Activated T-cell treated with anti-CD3 and anti-CD28 coated beads, Interleukin-2, amount 50 U/mL, for 72 hours (primary cell): Measurements from ENCODE around the gene ZSCAN21. TPM values are rescaled to one million over a fixed set of nuclear protein-coding genes. Genes with fewer than 3 reads are reported as not detected.

ENCODE experiments used
- ATAC-seq, 2 donors: fragments of 150-1000 bp; cut with Tn5 transposase; replicated peaks in 1 of 2; 2 replicates each; pipeline ENCODE4 v1.10.0; 2021; ENCODE audit warnings: moderate library complexity in 2 of 2, mild to moderate bottlenecking in 1 of 2
- DNase-seq, 2 donors: peaks; one replicate each; pipeline ENCODE4 v3.0.0; 2021 to 2022; ENCODE audit warnings: mixed read lengths in 1 of 2
- H3K27ac Mint-ChIP-seq: one replicate; pipeline ENCODE4 v1.8.0; 2022; ENCODE audit warnings: mild to moderate bottlenecking, moderate library complexity, mixed read lengths
- H3K27me3 Mint-ChIP-seq: one replicate; pipeline ENCODE4 v1.8.0; 2022; ENCODE audit warnings: low read depth, mixed read lengths
- H3K36me3 Mint-ChIP-seq, 2 donors: one replicate each; pipeline ENCODE4 v1.8.0; 2022; ENCODE audit warnings: mixed read lengths in 2 of 2, mild to moderate bottlenecking in 1 of 2; ENCODE audit not compliant: insufficient read depth in 2 of 2
- H3K4me1 Mint-ChIP-seq: one replicate; pipeline ENCODE4 v1.8.0; 2022; ENCODE audit warnings: low read depth, mixed read lengths
- H3K4me3 Mint-ChIP-seq, 2 donors: one replicate each; pipeline ENCODE4 v1.8.0; 2022; ENCODE audit warnings: mild to moderate bottlenecking in 2 of 2, mixed read lengths in 2 of 2, moderate library complexity in 2 of 2
- H3K9me3 Mint-ChIP-seq, 2 donors: one replicate each; pipeline ENCODE4 v1.8.0; 2022; ENCODE audit warnings: mixed read lengths in 2 of 2
- total RNA-seq, 2 donors: library from RNA; stranded (reverse); gene quantifications; one replicate each; pipeline ENCODE4 v1.2.3, GENCODE V29; 2022

Gene ZSCAN21
- total RNA-seq, 2 donors from 2014 or later: 8.4 to 12.4 TPM

DNA sequence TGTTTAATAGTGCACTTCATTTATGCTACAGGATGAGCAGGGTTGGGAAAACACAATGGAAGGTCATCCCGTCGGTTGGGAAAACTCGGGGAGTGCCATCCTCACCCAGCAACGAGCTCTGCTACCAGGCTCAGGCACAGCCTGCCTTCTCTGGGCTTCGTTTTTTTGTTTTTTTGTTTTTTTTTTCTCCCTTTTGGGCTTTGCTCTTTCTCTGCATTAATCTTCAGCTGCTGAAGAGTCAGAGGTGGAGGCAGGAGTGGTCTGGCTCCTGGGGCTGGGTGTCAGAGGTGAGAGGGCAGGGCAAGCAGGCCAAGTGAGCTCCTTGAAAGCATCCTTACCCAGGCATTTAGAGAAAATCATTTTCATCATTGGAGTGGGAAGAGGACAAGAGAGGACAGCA lies 20.4 kb downstream of the ZSCAN21 start:
- H3K27ac Mint-ChIP-seq: no peak overlapping the region
- no peak for ATAC-seq
- no peaks in the 10 kb centered on the region for H3K4me1 Mint-ChIP-seq

DNA sequence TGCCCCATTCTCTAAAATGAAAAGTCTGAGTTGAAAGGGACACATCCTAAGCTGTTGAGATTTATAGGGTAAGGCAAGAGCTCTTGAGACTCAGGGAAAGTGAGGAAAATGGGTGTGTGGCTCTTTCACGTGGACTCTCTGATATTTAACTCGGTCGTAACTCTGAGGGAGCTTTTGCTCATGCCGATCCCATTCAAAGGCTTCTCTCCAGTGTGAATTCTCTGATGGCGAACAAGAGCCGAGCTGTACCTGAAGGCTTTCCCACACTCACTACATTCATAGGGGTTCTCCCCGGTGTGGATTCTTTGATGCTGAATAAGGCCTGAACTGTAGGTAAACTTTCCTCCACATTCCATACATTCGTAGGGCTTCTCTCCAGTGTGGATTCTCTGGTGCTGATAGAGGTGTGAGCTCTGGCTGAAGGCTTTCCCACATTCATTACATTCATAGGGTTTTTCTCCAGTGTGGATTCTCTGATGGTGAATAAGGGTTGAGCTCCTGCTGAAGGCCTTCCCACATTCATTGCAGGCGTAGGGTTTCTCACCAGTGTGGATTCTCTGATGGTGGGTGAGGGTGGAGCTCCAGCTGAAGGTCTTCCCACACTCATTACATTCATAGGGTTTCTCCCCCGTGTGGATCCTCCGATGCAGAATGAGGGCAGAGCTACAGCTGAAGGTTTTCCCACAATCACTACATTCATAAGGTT lies 21.6 kb downstream of the ZSCAN21 start:
- DNase-seq (no peak), ATAC-seq (no peak)
- H3K4me1 Mint-ChIP-seq: no peaks in the 10 kb centered on the region
- H3K9me3 Mint-ChIP-seq: peaks cover 19 to 28% of the 10 kb centered on the region in 2 donors
- H3K27ac Mint-ChIP-seq: no peak overlapping the region
- no peak overlapping the region for H3K4me3 Mint-ChIP-seq
- H3K27me3 Mint-ChIP-seq: no peaks in the 10 kb centered on the region
- H3K36me3 Mint-ChIP-seq: peaks cover 49 to 65% of the 10 kb centered on the region in 2 donors

More for the DNA sequence above, 20.4 kb downstream of the ZSCAN21 start:
- Mint-ChIP-seq H3K27me3 (no peaks in the 10 kb centered on the region), H3K36me3 (peaks cover 41 to 55% of the 10 kb centered on the region in 2 donors), H3K4me3 (no peak overlapping the region), H3K9me3 (peaks cover 19 to 28% of the 10 kb centered on the region in 2 donors)
- no peak for DNase-seq

DNA sequence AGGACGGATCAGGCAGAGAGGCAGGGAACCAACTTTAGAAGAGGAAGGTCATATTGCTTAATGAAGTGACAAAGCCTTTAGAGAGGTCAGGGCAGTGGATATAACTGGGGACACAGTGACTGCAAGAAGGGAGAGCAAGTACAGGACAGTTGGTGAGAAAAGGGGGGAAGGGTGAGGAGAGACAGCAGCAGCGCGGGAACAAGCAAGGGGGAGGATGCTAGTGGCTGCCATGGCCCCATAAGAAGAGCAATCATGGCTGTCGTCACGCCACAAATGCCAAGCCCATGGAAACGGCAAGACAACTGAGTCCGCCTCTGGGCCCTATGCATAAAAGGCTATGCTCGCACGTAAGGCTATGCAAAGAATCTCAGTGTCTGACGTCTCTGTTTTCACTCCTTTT lies 22.9 kb downstream of the ZSCAN21 start:
- H3K36me3 Mint-ChIP-seq: peaks cover 54 to 73% of the 10 kb centered on the region in 2 donors
- H3K4me3 Mint-ChIP-seq: no peak overlapping the region
- H3K4me1 Mint-ChIP-seq: no peaks in the 10 kb centered on the region
- H3K27ac Mint-ChIP-seq: no peak overlapping the region
- DNase-seq (no peak), ATAC-seq (no peak)
- H3K9me3 Mint-ChIP-seq: peaks cover 19 to 28% of the 10 kb centered on the region in 2 donors
- no peaks in the 10 kb centered on the region for H3K27me3 Mint-ChIP-seq

GRCh38 chr7:100074841-100075240 lies 25.3 kb downstream of the ZSCAN21 start:
- H3K4me3 Mint-ChIP-seq: no peak overlapping the region
- peaks cover 50 to 68% of the 10 kb centered on the region in 2 donors for H3K36me3 Mint-ChIP-seq
- DNase-seq: no peak
- peaks cover 2% of the 10 kb centered on the region for H3K4me1 Mint-ChIP-seq
- no peak for ATAC-seq
- peaks cover 19 to 28% of the 10 kb centered on the region in 2 donors for H3K9me3 Mint-ChIP-seq
- no peaks in the 10 kb centered on the region for H3K27me3 Mint-ChIP-seq
- H3K27ac Mint-ChIP-seq: no peak overlapping the region

- no peak for ATAC-seq
- H3K36me3 Mint-ChIP-seq: peaks cover 44 to 62% of the 10 kb centered on the region in 2 donors
- H3K27ac Mint-ChIP-seq: no peak overlapping the region
- DNase-seq: no peak
- peaks cover 17 to 24% of the 10 kb centered on the region in 2 donors for H3K9me3 Mint-ChIP-seq
- H3K27me3 Mint-ChIP-seq: no peaks in the 10 kb centered on the region
- H3K4me3 Mint-ChIP-seq: no peak overlapping the region
- peaks cover 8% of the 10 kb centered on the region for H3K4me1 Mint-ChIP-seq
These were observed 25.8 kb downstream of the ZSCAN21 start for GRCh38 chr7:100075418-100075817.

- H3K36me3 Mint-ChIP-seq: peaks cover 28 to 50% of the 10 kb centered on the region in 2 donors
- no peaks in the 10 kb centered on the region for H3K27me3 Mint-ChIP-seq
- H3K4me3 Mint-ChIP-seq: no peak overlapping the region
- no peak for ATAC-seq
- peaks cover 18% of the 10 kb centered on the region for H3K4me1 Mint-ChIP-seq
- no peak for DNase-seq
- peaks cover 4 to 8% of the 10 kb centered on the region in 2 donors for H3K9me3 Mint-ChIP-seq
- no peak overlapping the region for H3K27ac Mint-ChIP-seq
These were observed 27.6 kb downstream of the ZSCAN21 start for GRCh38 chr7:100077205-100077604.

GRCh38 chr7:100079024-100079560 lies 29.5 kb downstream of the ZSCAN21 start:
- DNase-seq (no peak), ATAC-seq (no peak)
- no peaks in the 10 kb centered on the region for H3K27me3 Mint-ChIP-seq
- no peaks in the 10 kb centered on the region for H3K9me3 Mint-ChIP-seq
- H3K36me3 Mint-ChIP-seq: peaks cover 17 to 33% of the 10 kb centered on the region in 2 donors
- no peak overlapping the region for H3K27ac Mint-ChIP-seq
- H3K4me1 Mint-ChIP-seq: peaks cover 28% of the 10 kb centered on the region
- no peak overlapping the region for H3K4me3 Mint-ChIP-seq

- H3K36me3 Mint-ChIP-seq: peaks cover 7 to 15% of the 10 kb centered on the region in 2 donors
- DNase-seq: no peak
- H3K27ac Mint-ChIP-seq: peak overlapping the region; percentile 91
- no peak for ATAC-seq
- no peaks in the 10 kb centered on the region for H3K9me3 Mint-ChIP-seq
- H3K27me3 Mint-ChIP-seq: no peaks in the 10 kb centered on the region
- H3K4me1 Mint-ChIP-seq: peaks cover 28% of the 10 kb centered on the region
- H3K4me3 Mint-ChIP-seq: peak overlapping the region; percentile 90 to 94
These were observed 31.4 kb downstream of the ZSCAN21 start for GRCh38 chr7:100080907-100081534.

DNA sequence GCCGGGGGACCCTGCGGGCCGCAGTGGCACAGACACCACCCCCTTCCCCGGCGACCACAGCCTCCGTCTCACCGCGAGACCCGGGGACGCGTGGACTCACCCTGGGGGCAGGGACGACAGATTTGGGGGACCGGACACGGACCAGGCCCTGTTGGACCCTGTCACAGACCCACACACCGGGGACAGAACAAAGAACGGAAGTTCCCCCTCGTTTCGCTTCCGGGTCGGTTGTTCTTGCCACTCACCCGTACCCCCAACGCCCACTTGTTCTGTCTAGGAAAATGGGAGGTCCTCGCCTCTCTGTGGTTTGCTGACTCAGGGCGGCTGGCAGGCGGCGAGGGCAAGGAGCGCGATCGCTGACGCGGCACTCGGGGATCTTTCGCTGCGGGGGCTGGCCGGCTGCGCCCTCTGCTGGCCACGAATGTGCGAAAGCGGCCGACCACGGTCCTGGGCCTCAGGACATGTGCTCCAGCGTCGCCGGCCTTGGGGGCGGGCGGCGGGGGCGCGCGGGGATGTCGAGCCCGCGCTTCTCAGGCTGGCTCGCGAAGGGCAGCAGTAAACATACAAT lies 32.0 kb downstream of the ZSCAN21 start, which contains the start of gene ZNF3:
ZNF3 (minus strand) TSS at position 189 of the 568 bp plus-strand sequence. CDS start 4,366 bp downstream, outside the sequence.
- Mint-ChIP-seq H3K4me1 (peaks cover 28% of the 10 kb centered on the region), H3K27ac (peak within 1 kb of the TSS; percentile 91)
- peak; percentile 90 for ATAC-seq

GRCh38 chr7:100082978-100083377 lies 33.4 kb downstream of the ZSCAN21 start:
- Mint-ChIP-seq H3K4me1 (peaks cover 32% of the 10 kb centered on the region), H3K36me3 (peaks cover 2 to 6% of the 10 kb centered on the region in 2 donors), H3K27ac (peak overlapping the region; percentile 27), H3K9me3 (no peaks in the 10 kb centered on the region), H3K27me3 (no peaks in the 10 kb centered on the region), H3K4me3 (peak overlapping the region; percentile 90 to 94)
- ATAC-seq (no peak), DNase-seq (no peak)

More for the DNA sequence above, 32.0 kb downstream of the ZSCAN21 start, which contains the start of gene ZNF3:
- DNase-seq: peak; percentile 99
- Mint-ChIP-seq H3K9me3 (no peaks in the 10 kb centered on the region), H3K27me3 (no peaks in the 10 kb centered on the region), H3K36me3 (peaks cover 6 to 10% of the 10 kb centered on the region in 2 donors), H3K4me3 (peak within 1 kb of the TSS; percentile 90 to 94)

GRCh38 chr7:100085515-100085914 lies 35.9 kb downstream of the ZSCAN21 start:
- Mint-ChIP-seq H3K27ac (no peak overlapping the region), H3K36me3 (peaks cover 3 to 6% of the 10 kb centered on the region in 2 donors), H3K27me3 (no peaks in the 10 kb centered on the region), H3K9me3 (no peaks in the 10 kb centered on the region), H3K4me3 (no peak overlapping the region), H3K4me1 (peaks cover 39% of the 10 kb centered on the region)
- ATAC-seq: no peak
- no peak for DNase-seq

GRCh38 chr7:100087055-100087750 lies 37.6 kb downstream of the ZSCAN21 start:
- Mint-ChIP-seq H3K36me3 (peaks cover 1 to 7% of the 10 kb centered on the region in 2 donors), H3K4me3 (peak overlapping the region in 1 of 2 donors; percentile 32), H3K4me1 (peaks cover 46% of the 10 kb centered on the region), H3K9me3 (no peaks in the 10 kb centered on the region), H3K27me3 (no peaks in the 10 kb centered on the region), H3K27ac (peak overlapping the region; percentile 94)
- ATAC-seq (no peak), DNase-seq (no peak)
